Hindlimb muscle (tissue), 1 donor: ENCODE data around the gene CASP9. TPM values are rescaled to one million over a fixed set of nuclear protein-coding genes. Genes with fewer than 3 reads are reported as not detected.
"Not testable (repeated sequence)": the region's sequence is repeated elsewhere in the genome, so short reads cannot be mapped to it uniquely, and the experiment has no call there.

ENCODE experiments used
- DNase-seq: peaks from one replicate; pipeline ENCODE4 v3.0.0-alpha.2; 2013
- polyA plus RNA-seq: library from polyadenylated mRNA; unstranded; fragments of 120-200 nt; gene quantifications from one replicate; pipeline ENCODE4 v1.2.1, GENCODE V29; 2013; ENCODE audit not compliant: insufficient read length

Gene CASP9
- polyA plus RNA-seq, 1 donor, result 21.9 TPM

DNA sequence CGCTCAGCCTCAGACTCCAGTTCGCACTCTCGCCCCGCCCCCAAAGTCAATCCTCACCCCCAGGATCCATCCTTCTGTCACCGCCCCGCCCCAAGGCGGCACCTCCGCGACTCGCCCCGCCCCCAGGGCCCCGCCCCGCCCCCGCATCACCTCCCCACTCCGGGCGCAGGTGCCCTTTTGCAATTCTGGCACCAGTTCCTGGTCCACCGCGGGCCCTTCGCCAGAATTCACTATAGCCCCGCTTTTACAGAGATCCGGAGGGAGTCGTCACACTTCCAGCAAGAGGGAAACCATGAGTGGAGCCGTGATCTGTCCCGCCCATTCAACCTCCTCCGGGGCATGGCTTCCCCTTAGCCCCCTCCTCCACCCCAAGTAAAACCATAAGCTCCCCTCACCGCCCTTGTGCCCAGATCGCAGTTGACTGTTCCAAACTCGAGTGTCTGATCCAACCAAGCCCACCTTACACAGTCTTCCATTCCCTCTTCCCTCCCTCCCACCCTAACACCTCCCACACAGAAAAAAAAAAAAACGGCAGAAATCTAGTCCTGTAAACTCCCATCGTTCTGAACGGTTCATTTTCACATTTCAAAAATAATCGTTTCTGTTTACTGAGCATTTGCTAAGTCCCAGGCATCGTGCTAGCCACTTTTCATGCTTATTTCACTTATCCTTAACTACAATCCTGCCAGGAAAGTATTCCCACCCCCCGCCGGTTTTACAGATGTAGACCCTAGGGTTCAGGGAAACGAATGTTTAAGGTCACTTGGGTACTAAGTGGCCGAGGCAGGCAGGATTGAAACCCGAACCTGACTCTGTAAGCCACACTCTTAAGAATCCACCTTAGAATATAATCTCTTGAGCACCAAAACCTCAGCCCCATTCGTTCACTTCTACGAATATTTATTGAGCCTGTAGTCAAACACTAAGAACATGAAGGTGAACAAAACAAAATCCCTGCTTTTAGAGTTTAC lies 1.3 kb upstream of the CASP9 start:
- DNase-seq, result peak; percentile 78

DNA sequence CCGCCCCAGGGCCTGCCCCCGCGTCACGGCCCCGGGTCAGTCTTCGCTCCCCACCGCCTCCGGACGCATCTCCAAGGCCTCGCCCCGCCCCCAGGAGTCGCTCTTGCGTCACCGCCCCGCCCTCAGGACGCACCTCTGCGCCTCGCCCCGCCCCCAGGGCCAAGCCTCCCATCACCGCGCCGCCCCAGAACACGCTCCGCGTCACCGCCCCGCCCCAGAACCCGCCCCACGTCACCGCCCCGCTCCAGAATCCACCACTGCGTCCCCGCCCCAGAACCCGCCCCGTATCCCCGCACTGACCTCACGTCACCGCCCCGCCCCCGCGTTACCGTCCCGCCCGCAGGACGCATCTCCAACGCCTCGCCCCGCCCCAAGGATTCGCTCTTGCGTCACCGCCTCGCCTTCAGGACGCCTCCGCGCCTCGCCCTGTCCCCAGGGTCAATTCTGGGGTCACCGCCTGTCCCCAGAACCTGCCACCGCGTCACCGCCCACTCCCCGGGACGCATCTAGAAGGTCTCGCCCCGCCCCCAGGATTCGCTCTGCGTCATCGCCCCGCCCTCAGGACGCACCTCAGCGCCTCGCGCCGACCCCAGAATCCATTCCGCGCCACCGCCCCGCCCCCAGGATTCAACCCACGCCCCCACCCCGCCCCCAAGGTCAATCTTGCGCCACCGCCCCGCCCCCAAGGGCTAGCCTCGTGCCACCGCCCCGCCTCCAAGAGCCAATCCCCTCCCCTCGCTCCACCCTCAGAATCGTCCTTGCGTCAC lies 451 bp upstream of the CASP9 start:
- DNase-seq, result peak; percentile 99

DNA sequence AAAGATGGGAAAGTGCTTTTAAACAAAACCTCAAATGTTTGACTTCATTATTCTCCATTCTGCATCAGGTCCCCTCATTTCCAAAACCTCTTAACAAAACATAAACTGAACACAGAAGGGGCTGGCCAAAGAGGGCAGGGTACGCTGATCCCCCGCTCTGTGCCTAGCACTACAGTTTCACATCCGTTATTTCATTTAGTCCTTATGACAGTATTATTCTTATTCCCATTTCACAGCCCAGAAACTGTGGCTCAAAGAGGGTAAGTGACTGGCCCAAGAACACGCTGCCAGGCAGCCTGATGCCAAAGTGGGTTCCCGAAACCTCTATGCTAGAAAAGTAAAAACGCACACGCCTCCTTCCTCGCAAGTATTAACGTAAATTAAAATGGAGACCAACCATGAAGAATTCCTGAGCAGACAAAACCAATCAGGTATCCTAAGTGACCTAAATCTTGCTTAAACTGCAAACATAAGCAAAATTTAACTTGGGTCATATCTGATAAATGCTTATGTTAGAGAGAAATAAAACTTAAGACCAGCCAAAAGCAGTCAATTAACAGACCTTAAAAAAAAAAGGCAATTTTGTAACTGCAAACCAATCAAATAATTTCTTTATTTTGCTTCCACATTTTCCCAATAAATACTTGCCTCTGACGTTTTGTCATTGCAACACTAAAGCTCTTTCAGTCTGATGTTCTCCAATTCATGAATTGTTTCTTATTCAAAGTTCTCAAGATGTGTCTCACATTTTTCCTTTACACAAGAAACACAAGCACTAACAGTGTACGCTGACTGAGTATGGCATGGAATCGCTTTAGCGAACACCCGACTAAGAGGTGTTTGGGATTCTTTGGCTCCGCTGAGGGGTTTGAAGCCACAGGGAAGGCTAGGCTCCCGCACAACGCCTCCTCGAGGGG lies 653 bp downstream of the CASP9 start:
- DNase-seq, result no peak

DNA sequence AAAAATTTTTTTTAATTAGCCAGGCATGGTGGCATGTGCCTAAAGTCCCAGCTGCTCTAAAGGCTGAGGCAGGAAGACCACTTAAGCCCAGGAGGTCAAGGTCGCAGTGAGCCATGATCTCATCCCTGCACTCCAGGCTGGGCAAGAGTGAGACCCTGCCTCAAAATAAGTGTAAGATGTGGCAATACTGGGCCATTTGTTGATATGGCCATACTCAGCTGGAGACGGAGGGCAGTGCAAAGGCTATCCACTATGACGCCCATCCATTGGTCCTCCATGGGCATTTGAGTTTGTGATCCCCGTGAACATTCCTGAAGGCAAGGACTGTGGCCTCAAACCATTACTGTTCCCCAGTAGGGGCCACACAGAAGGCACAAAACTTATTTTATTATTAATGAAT lies 1.5 kb downstream of the CASP9 start:
- no peak for DNase-seq

DNA sequence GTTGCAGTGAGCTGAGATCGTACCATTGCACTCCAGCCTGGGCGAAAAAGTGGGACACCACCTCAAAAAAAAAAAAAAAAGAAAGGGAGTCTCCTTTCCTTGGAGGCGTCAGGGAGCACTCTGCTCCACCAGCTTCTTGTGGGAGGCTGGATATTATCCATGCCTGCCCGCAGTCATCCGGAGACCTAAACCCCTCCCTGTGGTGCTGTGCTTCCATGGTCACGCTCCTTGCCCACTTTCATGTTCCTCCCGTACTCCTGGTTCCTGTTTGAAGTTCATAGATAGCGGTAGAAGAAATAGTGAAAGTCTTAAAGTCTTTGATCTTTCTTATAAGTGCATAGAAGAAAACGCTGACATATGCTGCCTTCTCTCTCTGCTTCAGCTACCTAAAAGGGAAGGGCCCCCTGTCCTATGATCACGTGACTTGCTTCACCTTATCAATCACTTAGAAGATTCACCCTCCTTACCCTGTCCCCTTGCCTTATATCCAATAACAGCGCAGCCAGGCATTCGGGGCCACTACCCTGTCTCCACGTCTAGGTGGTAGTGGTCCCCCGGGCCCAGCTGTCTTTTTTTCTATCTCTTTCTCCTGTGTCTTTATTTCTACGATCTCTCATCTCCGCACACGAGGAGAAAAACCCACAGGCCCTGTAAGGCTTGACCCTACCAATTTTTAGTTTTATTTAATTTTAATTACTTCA lies 2.7 kb downstream of the CASP9 start:
- DNase-seq, result not testable (repeated sequence)

DNA sequence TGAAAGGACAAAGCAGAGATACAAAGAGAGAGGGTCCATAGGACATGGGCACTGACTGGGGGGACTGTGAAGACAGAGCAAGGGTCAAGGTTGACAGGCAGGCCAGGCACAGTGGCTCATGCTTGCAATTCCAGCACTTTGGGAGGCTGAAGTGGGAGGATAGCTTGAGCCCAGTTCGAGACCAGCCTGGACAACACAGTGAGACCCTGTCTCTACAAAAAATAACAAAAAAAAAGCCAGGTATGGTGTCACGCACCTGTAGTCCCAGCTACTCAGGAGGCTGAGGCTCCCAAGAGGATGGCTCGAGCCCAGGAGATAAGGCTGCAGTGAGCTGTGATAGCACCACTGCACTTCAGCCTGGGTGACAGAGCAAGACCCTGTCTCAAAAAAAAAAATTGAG lies 4.4 kb downstream of the CASP9 start:
- no peak for DNase-seq

DNA sequence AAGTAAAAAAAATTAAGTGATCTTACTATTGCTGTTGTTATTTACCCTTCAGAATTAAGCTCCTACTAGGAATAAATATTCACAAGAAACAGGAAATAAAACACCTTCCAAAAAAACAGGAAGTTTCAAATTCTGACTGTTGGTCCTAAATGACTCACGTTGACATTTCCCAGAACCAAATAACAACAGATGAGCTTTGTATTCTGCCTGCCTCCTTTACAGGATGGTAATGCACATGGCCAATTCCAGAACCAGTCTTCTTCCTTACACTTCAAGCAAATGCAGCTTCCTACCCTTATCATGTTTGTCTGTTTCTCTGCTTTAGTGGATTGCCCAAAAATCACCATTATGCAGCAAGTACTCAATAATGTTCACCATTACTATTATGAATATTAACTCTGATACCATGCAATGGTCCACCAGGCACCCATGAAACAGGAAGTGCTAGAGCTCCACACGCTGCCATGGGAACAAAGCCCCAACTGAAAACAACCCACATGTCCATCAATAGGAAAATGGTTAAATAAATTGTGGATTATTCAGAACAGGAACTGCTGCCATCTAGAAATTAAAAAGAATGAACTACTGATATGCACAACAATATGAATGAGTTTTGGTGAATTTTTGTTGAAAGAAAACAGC lies 8.9 kb downstream of the CASP9 start:
- no peak for DNase-seq

DNA sequence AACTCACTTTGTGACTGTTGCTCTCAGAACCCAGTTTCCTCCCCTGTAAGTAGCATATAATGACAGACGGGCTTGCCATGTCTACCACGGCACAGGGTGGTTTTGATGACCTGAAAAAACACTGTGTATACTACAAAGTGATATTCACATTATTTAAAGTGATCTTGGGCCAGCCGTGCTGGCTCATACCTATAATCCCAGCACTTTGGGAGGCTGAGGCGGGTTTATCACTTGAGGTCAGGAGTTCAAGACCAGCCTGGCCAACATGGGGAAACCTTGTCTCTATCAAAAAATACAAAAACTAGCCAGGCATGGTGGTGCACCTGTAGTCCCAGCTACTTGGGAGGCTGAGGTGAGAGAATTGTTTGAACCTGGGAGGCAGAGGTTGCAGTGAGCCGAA lies 9.5 kb downstream of the CASP9 start:
- not testable (repeated sequence) for DNase-seq

DNA sequence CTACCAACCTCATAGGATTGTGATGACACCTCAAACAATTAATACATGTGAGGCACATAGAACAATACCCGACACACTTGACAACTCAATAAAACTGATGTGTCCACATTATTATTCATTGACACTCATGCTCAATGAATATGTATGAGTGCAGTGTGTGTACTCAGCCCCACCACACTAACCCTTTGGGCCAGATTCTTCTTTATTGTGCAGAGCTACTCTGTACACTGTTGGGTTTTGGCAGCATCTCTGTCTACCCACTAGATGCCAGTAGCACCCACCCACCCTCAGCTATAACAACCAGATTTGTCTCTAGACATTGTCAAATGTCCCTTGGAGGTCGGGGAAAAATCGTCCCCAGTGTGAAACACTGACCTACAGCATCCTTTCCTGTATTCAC lies 10.1 kb downstream of the CASP9 start:
- no peak for DNase-seq

DNA sequence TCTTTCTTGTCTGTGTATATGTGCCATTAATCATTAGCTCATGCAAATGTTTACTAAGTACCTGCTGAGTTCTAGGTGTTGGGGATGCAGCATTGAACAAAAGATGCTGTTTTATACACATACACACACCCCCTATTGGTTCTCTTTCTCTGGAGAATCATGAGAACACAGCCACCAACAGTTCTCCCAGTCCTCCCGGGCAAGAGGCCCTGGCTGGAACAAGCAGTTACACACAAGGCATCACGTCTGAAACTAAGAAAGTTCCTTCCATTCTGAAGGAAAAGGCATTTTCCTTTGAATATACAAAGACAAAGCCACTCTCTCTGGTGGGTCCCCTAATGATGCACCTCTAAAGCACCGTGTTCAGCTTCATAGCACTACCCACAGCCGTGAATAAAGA lies 10.8 kb downstream of the CASP9 start:
- DNase-seq, result no peak

DNA sequence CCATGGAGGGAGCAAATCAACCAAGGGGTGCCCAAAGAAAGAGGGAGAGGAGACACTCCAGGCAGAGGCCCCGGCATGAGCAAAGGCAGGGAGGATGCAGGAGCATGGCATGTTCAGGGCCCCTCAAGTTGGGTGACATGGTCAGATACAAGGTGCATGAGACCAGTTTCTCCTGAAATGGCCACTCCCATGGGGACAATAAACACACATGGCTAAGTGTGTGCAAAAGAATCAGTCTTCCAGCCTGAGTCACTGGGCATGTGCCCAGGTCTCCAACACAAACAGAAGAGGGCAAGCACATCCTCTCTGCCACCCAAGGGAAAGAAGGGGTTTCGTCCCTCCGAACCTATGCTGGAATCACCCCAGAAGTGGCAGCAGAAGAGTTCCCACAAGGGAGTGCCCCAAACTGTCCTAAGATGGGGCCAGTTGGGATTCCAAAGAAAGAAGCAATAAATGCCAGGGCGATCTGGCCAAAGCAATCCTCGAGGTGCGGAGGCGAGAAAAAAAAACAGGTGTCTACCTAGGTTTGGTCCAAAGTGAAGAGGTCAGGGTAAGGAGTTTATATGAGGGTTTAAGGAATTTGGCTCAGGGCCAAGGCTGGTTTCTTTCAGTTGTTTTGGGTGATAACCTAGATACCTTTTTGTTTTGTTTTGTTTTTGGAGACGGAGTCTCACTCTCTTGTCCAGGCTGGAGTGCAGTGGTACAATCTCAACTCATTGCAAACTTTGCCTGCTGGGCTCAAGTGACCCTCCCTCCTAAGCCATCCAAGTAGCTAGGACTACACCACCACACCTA lies 13.2 kb downstream of the CASP9 start:
- no peak for DNase-seq

DNA sequence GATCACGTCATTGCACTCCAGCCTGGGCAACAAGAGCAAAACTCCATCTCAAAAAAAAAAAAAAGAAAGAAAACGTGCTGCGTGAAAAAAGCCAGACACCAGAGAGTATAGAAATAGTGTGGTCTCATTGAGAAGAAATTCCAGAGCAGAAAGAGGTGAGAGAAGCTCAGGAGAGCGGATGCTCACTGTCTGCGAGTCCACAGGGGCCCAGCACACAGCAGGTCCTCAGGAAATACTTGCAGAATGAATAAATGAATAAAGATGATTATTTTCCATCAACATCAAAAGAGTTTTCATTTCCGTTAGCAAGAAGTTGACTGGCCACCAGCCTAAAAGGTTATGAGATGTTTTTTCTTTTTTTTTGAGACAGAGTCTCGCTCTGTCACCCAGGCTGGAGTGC lies 14.4 kb downstream of the CASP9 start:
- DNase-seq, result no peak

DNA sequence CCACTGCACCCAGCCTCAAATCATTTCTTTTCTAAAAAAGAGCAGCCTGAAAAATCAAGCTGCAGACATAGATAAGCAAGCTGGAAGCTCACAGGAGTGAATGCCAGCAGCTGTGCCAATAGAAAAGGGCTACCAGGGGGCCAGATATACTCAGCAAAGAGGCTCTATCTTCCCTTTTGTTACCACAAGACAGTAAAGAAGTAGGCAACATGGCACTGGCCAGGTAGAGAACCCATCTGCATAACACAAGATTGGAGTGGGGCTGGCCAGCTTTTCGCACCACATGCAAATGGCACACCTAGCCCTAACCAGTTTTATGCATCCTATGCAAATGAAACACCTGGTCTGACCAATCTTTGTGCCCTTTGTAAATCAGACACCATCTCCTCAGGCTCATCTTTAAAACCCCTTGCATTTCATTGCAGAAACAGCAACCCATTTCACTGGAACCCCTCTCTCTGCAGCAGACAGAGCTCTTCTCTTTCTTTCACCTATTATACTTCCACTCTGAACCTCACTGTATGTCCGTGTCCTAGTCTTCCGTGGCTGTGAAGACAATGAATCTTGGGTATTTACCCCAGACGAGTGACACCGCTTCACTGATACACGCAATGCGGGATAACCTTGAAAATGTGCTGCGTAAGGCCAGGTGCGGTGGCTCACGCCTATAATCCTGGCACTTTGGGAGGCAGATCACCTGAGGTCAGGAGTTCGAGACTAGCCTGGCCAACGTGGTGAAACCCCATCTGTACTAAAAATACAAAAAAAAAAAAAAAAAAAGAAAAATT lies 15.1 kb downstream of the CASP9 start:
- no peak for DNase-seq

DNA sequence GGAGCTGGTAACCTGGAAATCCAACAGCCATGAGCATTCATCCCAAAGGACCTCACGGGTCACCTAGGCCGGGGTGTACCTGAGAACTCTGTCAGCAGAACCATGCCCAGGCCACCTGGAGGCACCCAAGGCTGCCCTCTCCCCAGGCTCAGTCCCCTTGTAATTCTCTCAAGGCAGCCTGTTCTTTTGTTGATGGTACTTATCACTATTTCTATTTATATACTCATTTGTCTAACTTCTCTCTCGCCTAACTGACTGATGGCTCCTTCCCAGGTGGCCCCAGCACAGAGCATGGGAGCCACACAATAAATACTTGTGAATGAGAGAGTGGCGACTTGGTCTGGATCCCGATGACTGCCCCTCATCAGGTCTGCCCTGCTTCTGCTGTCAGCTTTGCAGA lies 16.7 kb downstream of the CASP9 start:
- no peak for DNase-seq

DNA sequence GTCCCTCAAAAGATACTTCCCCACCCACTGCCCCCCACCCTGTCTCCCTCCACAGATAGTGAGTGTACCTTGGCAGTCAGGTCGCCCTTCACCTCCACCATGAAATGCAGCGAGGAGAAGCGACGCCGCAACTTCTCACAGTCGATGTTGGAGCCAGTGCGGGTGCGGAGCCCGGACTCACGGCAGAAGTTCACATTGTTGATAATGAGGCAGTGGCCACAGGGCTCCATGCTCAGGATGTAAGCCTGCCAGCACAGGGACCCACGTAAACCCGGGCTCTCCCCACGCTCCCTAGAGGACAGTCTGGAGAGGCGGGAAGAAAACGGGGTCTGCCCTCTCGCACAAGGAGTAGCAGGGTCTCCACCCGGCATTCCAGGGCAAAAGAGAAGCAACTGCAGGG lies 17.2 kb downstream of the CASP9 start:
- no peak for DNase-seq

DNA sequence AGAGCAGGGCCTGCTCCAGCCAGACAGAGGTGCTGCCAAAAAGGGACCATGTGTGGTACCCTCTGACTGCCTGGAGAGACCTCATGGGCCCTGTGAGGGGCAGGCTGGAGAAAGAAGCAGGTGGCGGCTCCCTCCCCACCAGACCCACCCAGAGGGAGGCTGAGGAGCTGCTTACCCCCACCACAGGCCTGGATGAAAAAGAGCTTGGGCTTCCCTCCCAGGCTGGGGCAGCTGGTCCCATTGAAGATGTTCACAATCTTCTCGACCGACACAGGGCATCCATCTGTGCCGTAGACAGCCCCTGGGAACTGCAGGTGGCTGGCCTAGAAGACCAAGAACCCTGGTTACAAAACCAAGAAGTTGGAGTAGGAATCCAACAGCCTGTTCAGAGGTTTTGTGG lies 19.6 kb downstream of the CASP9 start:
- DNase-seq, result no peak

DNA sequence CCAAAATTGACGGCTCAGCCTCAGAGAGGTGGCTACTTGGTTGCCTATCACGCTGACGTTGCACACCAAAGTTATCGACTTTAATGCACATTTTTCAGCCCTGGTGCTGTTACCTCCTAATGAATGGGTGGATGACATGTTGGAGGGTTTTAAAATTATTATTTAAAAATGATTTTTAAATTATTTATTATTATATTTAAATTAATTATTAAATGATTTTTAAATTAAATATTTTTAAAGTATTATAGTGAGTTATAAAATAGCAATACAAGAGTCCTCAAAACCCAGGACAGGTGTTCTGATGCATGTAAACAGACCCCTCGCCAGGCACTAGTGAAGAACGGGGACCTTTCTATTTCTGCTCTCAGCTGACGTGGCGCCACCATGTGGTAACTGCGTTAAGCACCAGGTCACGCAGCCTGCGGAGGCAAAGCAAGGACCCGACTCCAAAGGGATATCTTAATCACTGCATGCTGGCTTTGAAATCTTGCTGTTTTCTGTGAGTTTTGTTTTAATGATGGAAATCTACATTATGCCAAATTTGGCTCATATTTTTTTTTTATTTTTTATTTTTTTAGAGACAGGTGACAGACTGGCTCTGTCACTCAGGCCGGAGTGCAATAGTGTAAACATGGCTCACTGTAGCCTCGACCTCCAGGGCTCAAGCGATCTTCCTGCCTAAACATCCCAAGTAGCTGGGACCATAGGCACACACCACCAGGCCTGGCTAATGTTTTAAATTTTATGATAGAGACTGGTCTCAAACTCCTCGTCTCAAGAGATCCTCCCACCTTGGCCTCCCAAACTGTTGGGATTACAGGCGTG lies 22.6 kb downstream of the CASP9 start:
- DNase-seq, result no peak
